H1 (cell line): ENCODE data around the gene DPP3. TPM values are rescaled to one million over a fixed set of nuclear protein-coding genes. Genes with fewer than 3 reads are reported as not detected.

Source experiments
- CTCF ChIA-PET: fragments of 300-600 bp; sonication (Branson Sonifier 250); formaldehyde crosslinking; loops from one replicate; lab custom pipeline; 2021; ENCODE audit not compliant: partially characterized antibody; lab: Charles Lee
- POLR2A ChIA-PET: fragments of 300-600 bp; sonication (Branson Sonifier 250); formaldehyde crosslinking; loops from one replicate; lab custom pipeline; 2021; ENCODE audit warnings: inconsistent platforms; ENCODE audit not compliant: partially characterized antibody; lab: Charles Lee
- DNase-seq, 2 experiments: peaks; one replicate each; pipeline versions ENCODE4 v3.0.0 to v3.0.0-alpha.2; 2010 to 2022; ENCODE audit warnings: low spot score in 2 of 2, low read depth in 1 of 2, mixed read lengths in 1 of 2
- FAIRE-seq: peaks from 2 replicates; lab custom pipeline; 2011; peaks lifted over from hg19 to GRCh38; lab: Jason Lieb, UNC
- H2AFZ ChIP-seq: 2 replicates; pipeline ENCODE4 v1.8.1; 2012; ENCODE audit warnings: low read length, inconsistent platforms
- H2AK5ac ChIP-seq: 2 replicates; pipeline ENCODE4 v1.6.1; 2013; ENCODE audit warnings: low read depth, low read length
- H2BK120ac ChIP-seq: replicated peaks from 2 replicates; pipeline ENCODE3; 2013; ENCODE audit warnings: low read depth, low read length, inconsistent platforms
- H2BK12ac ChIP-seq: 2 replicates; pipeline ENCODE4 v1.6.1; 2013; ENCODE audit warnings: low read depth, low read length
- H2BK15ac ChIP-seq: 2 replicates; pipeline ENCODE4 v1.6.1; 2013; ENCODE audit warnings: low read length
- H2BK20ac ChIP-seq: 2 replicates; pipeline ENCODE4 v1.6.1; 2013; ENCODE audit warnings: low read length
- H2BK5ac ChIP-seq: 2 replicates; pipeline ENCODE4 v1.6.1; 2013; ENCODE audit warnings: low read depth, low read length
- H3K14ac ChIP-seq: 2 replicates; pipeline ENCODE4 v1.6.1; 2013; ENCODE audit warnings: inconsistent platforms; ENCODE audit not compliant: insufficient read length
- H3K18ac ChIP-seq: 2 replicates; pipeline ENCODE4 v1.6.1; 2013; ENCODE audit warnings: low read length; ENCODE audit errors: extremely low read depth
- H3K23ac ChIP-seq: 2 replicates; pipeline ENCODE4 v1.6.1; 2013; ENCODE audit warnings: inconsistent platforms; ENCODE audit not compliant: insufficient read length
- H3K23me2 ChIP-seq: 2 replicates; pipeline ENCODE4 v1.6.1; 2013; ENCODE audit warnings: low read depth, low read length
- H3K27ac ChIP-seq: 2 replicates; pipeline ENCODE4 v1.6.1; 2011; ENCODE audit warnings: low read depth, low read length, inconsistent platforms
- H3K27me3 ChIP-seq, 4 experiments: replicated peaks in 1 of 4; 1 replicate in 1 of 4; 2 replicates in 3 of 4; pipeline versions ENCODE4 v1.6.1 to v1.8.1; 2011 to 2013; ENCODE audit warnings: low read length in 3 of 4, mild to moderate bottlenecking in 3 of 4, inconsistent platforms in 2 of 4, mixed read lengths in 2 of 4, moderate library complexity in 1 of 4; ENCODE audit not compliant: control insufficient read depth in 3 of 4, insufficient read depth in 3 of 4; ENCODE audit errors: extremely low read depth in 1 of 4
- H3K36me3 ChIP-seq, 4 experiments: 2 replicates each; pipeline versions ENCODE4 v1.6.1 to v1.8.1; 2011 to 2013; ENCODE audit warnings: mild to moderate bottlenecking in 4 of 4, low read length in 3 of 4, moderate library complexity in 2 of 4, control low read depth in 1 of 4, inconsistent platforms in 1 of 4; ENCODE audit not compliant: insufficient read depth in 4 of 4, control insufficient read depth in 2 of 4
- H3K4ac ChIP-seq: replicated peaks from 2 replicates; pipeline ENCODE3; 2013; ENCODE audit warnings: low read length, low read depth, mixed read lengths, inconsistent platforms; ENCODE audit not compliant: insufficient read length
- H3K4me1 ChIP-seq, 4 experiments: replicated peaks in 1 of 4; 1 replicate in 1 of 4; 2 replicates in 3 of 4; pipeline versions ENCODE4 v1.6.1 to v1.8.1; 2011 to 2013; ENCODE audit warnings: low read length in 3 of 4, inconsistent platforms in 2 of 4, mixed read lengths in 1 of 4; ENCODE audit not compliant: insufficient read depth in 4 of 4, control insufficient read depth in 3 of 4
- H3K4me2 ChIP-seq, 2 experiments: 2 replicates each; pipeline versions ENCODE4 v1.6.1 to v1.8.1; 2011 to 2013; ENCODE audit warnings: low read depth in 2 of 2, low read length in 2 of 2, control low read depth in 1 of 2, inconsistent platforms in 1 of 2, mild to moderate bottlenecking in 1 of 2; ENCODE audit not compliant: insufficient read depth in 1 of 2
- H3K4me3 ChIP-seq, 4 experiments: fragments of 200-600, 300-600 bp in 1 of 4; sonication (generic), shearing (Covaris generic), sonication (Bioruptor Twin) in 1 of 4; 2 replicates each; pipeline versions ENCODE4 v1.5.1 to v1.8.1; 2011 to 2016; ENCODE audit warnings: low read length in 4 of 4, low read depth in 3 of 4, control low read depth in 2 of 4, inconsistent platforms in 2 of 4, mild to moderate bottlenecking in 2 of 4, mixed read lengths in 1 of 4, moderate library complexity in 1 of 4; ENCODE audit not compliant: insufficient read depth in 2 of 4; ENCODE audit errors: extremely low read depth in 1 of 4
- H3K56ac ChIP-seq: replicated peaks from 2 replicates; pipeline ENCODE3; 2013; ENCODE audit warnings: low read depth, mild to moderate bottlenecking, mixed read lengths, low read length, inconsistent platforms; ENCODE audit not compliant: insufficient read length
- H3K79me1 ChIP-seq: 2 replicates; pipeline ENCODE4 v1.6.1; 2013; ENCODE audit warnings: low read depth, low read length, control low read depth
- H3K79me2 ChIP-seq, 2 experiments: 2 replicates each; pipeline versions ENCODE4 v1.6.1 to v1.8.1; 2012 to 2013; ENCODE audit warnings: low read length in 2 of 2, mild to moderate bottlenecking in 2 of 2, inconsistent platforms in 1 of 2; ENCODE audit not compliant: insufficient read depth in 2 of 2, control insufficient read depth in 1 of 2
- H3K9ac ChIP-seq, 4 experiments: replicated peaks in 1 of 4; 1 replicate in 1 of 4; 2 replicates in 3 of 4; pipeline versions ENCODE4 v1.6.1 to v1.8.1; 2011 to 2013; ENCODE audit warnings: low read depth in 3 of 4, low read length in 3 of 4, control low read depth in 2 of 4, mild to moderate bottlenecking in 2 of 4, moderate library complexity in 2 of 4, inconsistent platforms in 1 of 4; ENCODE audit errors: extremely low read depth in 1 of 4
- H3K9me3 ChIP-seq, 2 experiments: 2 replicates each; pipeline versions ENCODE4 v1.6.1 to v1.8.1; 2012 to 2013; ENCODE audit warnings: mild to moderate bottlenecking in 2 of 2, moderate library complexity in 2 of 2, control low read depth in 1 of 2, inconsistent platforms in 1 of 2, low read depth in 1 of 2, low read length in 1 of 2, mixed read lengths in 1 of 2; ENCODE audit not compliant: insufficient read depth in 2 of 2
- H4K20me1 ChIP-seq, 2 experiments: replicated peaks in 1 of 2; 2 replicates each; pipeline versions ENCODE3 to v1.8.1; 2011 to 2013; ENCODE audit warnings: inconsistent platforms in 2 of 2, low read length in 2 of 2, mild to moderate bottlenecking in 1 of 2; ENCODE audit not compliant: insufficient read depth in 2 of 2, control insufficient read depth in 1 of 2
- H4K5ac ChIP-seq: 2 replicates; pipeline ENCODE4 v1.6.1; 2013; ENCODE audit warnings: low read length, low read depth, mixed read lengths, inconsistent platforms; ENCODE audit not compliant: insufficient read length
- H4K8ac ChIP-seq: 2 replicates; pipeline ENCODE4 v1.8.0; 2013; ENCODE audit warnings: mild to moderate bottlenecking, moderate library complexity, low read length, inconsistent platforms; ENCODE audit not compliant: insufficient read depth; ENCODE audit errors: extremely low read depth
- H4K91ac ChIP-seq: replicated peaks from 2 replicates; pipeline ENCODE3; 2013; ENCODE audit warnings: low read length, mixed read lengths, inconsistent platforms; ENCODE audit not compliant: insufficient read length
- KDM5A ChIP-seq: fragments of 200-600 bp; IDR thresholded peaks from 2 replicates; pipeline ENCODE4 v1.7.1; 2012; ENCODE audit warnings: mild to moderate bottlenecking, low read length, inconsistent platforms, mixed read lengths
- SIN3A ChIP-seq, 2 experiments: IDR thresholded peaks in 1 of 2; conservative IDR thresholded peaks in 1 of 2; 2 replicates each; pipeline ENCODE4 v1.6.1; 2011 to 2012; ENCODE audit warnings: low read length in 2 of 2, improper control_type of control experiment in 1 of 2, low read depth in 1 of 2, mild to moderate bottlenecking in 1 of 2
- TBP ChIP-seq: IDR thresholded peaks from 2 replicates; pipeline ENCODE4 v1.6.1; 2011; ENCODE audit warnings: low read depth, low read length, improper control_type of control experiment
- whole genome bisulfite sequencing, 2 experiments: shearing (Covaris generic) in 1 of 2; methylation state at CpG; one replicate each; pipeline versions ENCODE4 v1.1.6 to v1.1.7; 2013 to 2015; ENCODE audit warnings: low lambda C conversion rate in 2 of 2, mixed read lengths in 2 of 2, inconsistent platforms in 1 of 2, low coverage in 1 of 2, missing lambda C conversion rate in 1 of 2; ENCODE audit not compliant: insufficient replicate concordance in 2 of 2, insufficient coverage in 1 of 2, insufficient read length in 1 of 2; ENCODE audit errors: extremely low coverage in 1 of 2, missing lambda C conversion rate in 1 of 2; 5-methylcytosine and 5-hydroxymethylcytosine counted together
- polyA plus RNA-seq, 7 experiments: library from polyadenylated mRNA; depleted of rRNA in 3 of 7; stranded (reverse) in 5 of 7; unstranded in 2 of 7; fragments of >200 nt in 5 of 7; fragments of 200-250 nt in 2 of 7; gene quantifications; 1 replicate in 5 of 7; 2 replicates in 1 of 7; 4 replicates in 1 of 7; pipeline versions ENCODE4 v1.2.1 to v1.2.3, GENCODE V29; 2011 to 2013; ENCODE audit warnings: missing spikeins in 2 of 7, mixed read lengths in 2 of 7
- total RNA-seq: library from RNA; stranded (reverse); fragmentation: NEBNext Ultra II Directional; extraction: Animal tissue kit (Norgen Biotek cat#: 25700); gene quantifications from 2 replicates; pipeline ENCODE4 v1.2.1, GENCODE V29; 2021

Gene DPP3
- total and polyA plus RNA-seq, 2 of the 8 experiments (the other 6 are each of a cell fraction or from before 2014, with no cell fraction given), result 75.1 to 82.7 TPM

GRCh38 chr11:66468691-66469090 lies 11.5 kb upstream of the DPP3 start:
- Histone ChIP-seq H4K8ac (no peak overlapping the region), H2AK5ac (no peak overlapping the region), H3K23me2 (peaks cover 13% of the 10 kb centered on the region), H4K20me1 (no peaks in the 10 kb centered on the region), H2BK12ac (no peak overlapping the region), H2AFZ (no peak overlapping the region), H3K14ac (no peak overlapping the region), H3K4ac (no peak overlapping the region), H3K56ac (no peak overlapping the region), H3K4me1 (peaks cover 7 to 25% (median 14%) of the 10 kb centered on the region in 4 experiments), H3K4me2 (no peak overlapping the region), H3K36me3 (no peaks in the 10 kb centered on the region; a peak in 1 of 8 replicates), H3K4me3 (no peak overlapping the region), H3K9ac (no peak overlapping the region), H2BK5ac (no peak overlapping the region), H4K91ac (no peak overlapping the region), H2BK20ac (no peak overlapping the region), H4K5ac (no peak overlapping the region), H2BK15ac (no peak overlapping the region), H3K27ac (no peak overlapping the region), H3K79me2 (no peaks in the 10 kb centered on the region), H3K27me3 (no peaks in the 10 kb centered on the region; a peak in 1 of 7 replicates), H3K9me3 (no peaks in the 10 kb centered on the region), H3K23ac (no peak overlapping the region), H2BK120ac (no peak overlapping the region), H3K79me1 (no peaks in the 10 kb centered on the region), H3K18ac (no peak overlapping the region)
- no peak for DNase-seq
- CTCF ChIA-PET, result interaction anchor here (1.1 to 6.7 kb wide), 13 partner anchors 10 to 82 kb away, joined by 3 to 39 read pairs (median 5); partner anchors contain the start of genes MRPL11 and NPAS4
- 89% methylated on average over 6 of the region's 6 CpGs; no CpG with 5 or more reads in 1 of the 2 experiments for WGBS, 2 experiments
- FAIRE-seq, result no peak
- POLR2A ChIA-PET, result interaction anchor here (0.8 to 7.3 kb wide), 8 partner anchors 10 to 169 kb away, joined by 3 to 85 read pairs (median 4); partner anchors contain the start of genes DPP3, MRPL11 and RBM4
- TF ChIP-seq TBP (no peak), KDM5A (no peak), SIN3A (conservative IDR thresholded peaks at IDR 0.05 in 1 of 2, IDR thresholded peaks at IDR 0.05 in 1 of 2; ENCODE audit: low read depth in 1 of 2, low read length in 2 of 2) (no peak)
